Naive thymus-derived CD4-positive, alpha-beta T cell (primary cell): ENCODE results near the gene ADPRHL1. TPM values are rescaled to one million over a fixed set of nuclear protein-coding genes. Genes with fewer than 3 reads are reported as not detected.

Experiments
- ATAC-seq: fragments of 150-1000 bp; cut with Tn5 transposase; 2 replicates; pipeline ENCODE4 v1.10.0; 2021; ENCODE audit warnings: mild to moderate bottlenecking, moderate library complexity
- CTCF ChIA-PET: fragments of 350-600 bp; sonication (Branson Sonifier 250); formaldehyde crosslinking; loops from one replicate; lab custom pipeline; 2021; ENCODE audit warnings: antibody characterized with exemption; lab: Charles Lee
- POLR2A ChIA-PET: fragments of 350-600 bp; sonication (Branson Sonifier 250); formaldehyde crosslinking; loops from one replicate; lab custom pipeline; 2021; ENCODE audit warnings: antibody characterized with exemption, inconsistent platforms; lab: Charles Lee
- DNase-seq, 9 donors: peaks; one replicate each; pipeline versions ENCODE4 v3.0.0 to v3.0.0-alpha.2; 2020 to 2022; ENCODE audit warnings: mixed read lengths in 1 of 9
- H3K27ac ChIP-seq: one replicate; pipeline ENCODE4 v1.7.0; 2013; ENCODE audit warnings: mild to moderate bottlenecking, low read depth, low read length, moderate library complexity
- H3K27me3 ChIP-seq, 2 donors: one replicate each; pipeline ENCODE4 v1.7.0; 2013; ENCODE audit warnings: low read length in 2 of 2, mild to moderate bottlenecking in 2 of 2, moderate library complexity in 2 of 2; ENCODE audit not compliant: control insufficient read depth in 2 of 2, insufficient read depth in 2 of 2
- H3K36me3 ChIP-seq, 3 experiments: 1 replicate in 2 of 3; 2 replicates in 1 of 3; pipeline ENCODE4 v1.7.0; 2013; ENCODE audit warnings: low read length in 3 of 3, mild to moderate bottlenecking in 3 of 3, moderate library complexity in 1 of 3; ENCODE audit not compliant: insufficient read depth in 3 of 3, control insufficient read depth in 2 of 3
- H3K4me1 ChIP-seq, 2 donors: one replicate each; pipeline ENCODE4 v1.7.0; 2013; ENCODE audit warnings: low read length in 2 of 2, mild to moderate bottlenecking in 2 of 2, moderate library complexity in 1 of 2; ENCODE audit not compliant: control insufficient read depth in 2 of 2, insufficient read depth in 2 of 2
- H3K4me3 ChIP-seq: 2 replicates; pipeline ENCODE4 v1.7.0; 2013; ENCODE audit warnings: mild to moderate bottlenecking, low read length
- H3K9me3 ChIP-seq, 3 experiments: 1 replicate in 2 of 3; 2 replicates in 1 of 3; pipeline ENCODE4 v1.7.0; 2013; ENCODE audit warnings: low read length in 3 of 3; ENCODE audit not compliant: control insufficient read depth in 2 of 3
- H3K27ac Mint-ChIP-seq, 9 donors: one replicate each; pipeline ENCODE4 v1.8.0; 2020 to 2022; ENCODE audit warnings: mixed read lengths in 9 of 9, mild to moderate bottlenecking in 8 of 9, moderate library complexity in 5 of 9, inconsistent platforms in 2 of 9
- H3K27me3 Mint-ChIP-seq, 5 donors: one replicate each; pipeline ENCODE4 v1.8.0; 2021 to 2022; ENCODE audit warnings: mixed read lengths in 5 of 5, mild to moderate bottlenecking in 1 of 5
- H3K36me3 Mint-ChIP-seq, 5 donors: one replicate each; pipeline ENCODE4 v1.8.0; 2020 to 2022; ENCODE audit warnings: mixed read lengths in 5 of 5, mild to moderate bottlenecking in 3 of 5, inconsistent platforms in 1 of 5
- H3K4me1 Mint-ChIP-seq, 7 donors: one replicate each; pipeline ENCODE4 v1.8.0; 2020 to 2022; ENCODE audit warnings: mixed read lengths in 7 of 7, mild to moderate bottlenecking in 3 of 7, inconsistent platforms in 1 of 7
- H3K4me3 Mint-ChIP-seq, 10 donors: one replicate each; pipeline ENCODE4 v1.8.0; 2020 to 2022; ENCODE audit warnings: mild to moderate bottlenecking in 10 of 10, mixed read lengths in 10 of 10, moderate library complexity in 6 of 10, inconsistent platforms in 2 of 10
- H3K9me3 Mint-ChIP-seq, 11 donors: one replicate each; pipeline ENCODE4 v1.8.0; 2020 to 2022; ENCODE audit warnings: mixed read lengths in 11 of 11, mild to moderate bottlenecking in 4 of 11, inconsistent platforms in 1 of 11, moderate library complexity in 1 of 11
- intact Hi-C, 2 donors: fragments of 100-400 bp; cut with micrococcal nuclease; formaldehyde crosslinking; loops; one replicate each; pipeline ENCODE4 v1.15.1; 2023
- polyA plus RNA-seq, 2 donors: library from polyadenylated mRNA; unstranded; fragments of 300-500 nt; fragmentation: Illumina TruSeq; gene quantifications; one replicate each; pipeline ENCODE4 v1.2.3, GENCODE V29; 2021
- total RNA-seq, 6 experiments: library from RNA in 5 of 6; stranded (reverse) in 5 of 6; gene quantifications; 1 replicate in 5 of 6; 2 replicates in 1 of 6; pipeline ENCODE4 v1.2.3 and lab custom pipeline; 2021 to 2026

Gene ADPRHL1
- total and polyA plus RNA-seq, 7 experiments from 2014 or later = 0.12 to 2.0 (median 1.1) TPM; not detected in 1

- ATAC-seq (no peak), DNase-seq (no peak)
- H3K27ac ChIP-seq = no peak overlapping the region
- H3K27me3 ChIP-seq = no peaks in the 10 kb centered on the region
- ChIA-PET POLR2A (no interaction called here), CTCF (no interaction called here)
- H3K9me3 ChIP-seq = no peaks in the 10 kb centered on the region
- H3K4me1 ChIP-seq = peaks cover 0 to 3% of the 10 kb centered on the region in 2 donors
- Mint-ChIP-seq H3K27ac (no peak overlapping the region), H3K27me3 (no peaks in the 10 kb centered on the region), H3K4me1 (peaks cover 14 to 35% (median 28%) of the 10 kb centered on the region in 7 donors), H3K4me3 (no peak overlapping the region), H3K9me3 (no peaks in the 10 kb centered on the region), H3K36me3 (peaks cover 4 to 42% (median 10%) of the 10 kb centered on the region in 5 donors)
- no peak overlapping the region for H3K4me3 ChIP-seq
- H3K36me3 ChIP-seq = peaks cover 0 to 3% (median 0%) of the 10 kb centered on the region in 3 experiments
- intact Hi-C loops = no loop called here
Measured at GRCh38 chr13:113483081-113483480, 29.8 kb upstream of the ADPRHL1 start.

GRCh38 chr13:113479179-113479578 is 25.9 kb upstream of the ADPRHL1 start:
- ChIA-PET CTCF (interaction anchor here (0.8 kb wide), 1 partner anchor 25 kb away, joined by 3 read pairs; no protein-coding TSS in a partner anchor), POLR2A (no interaction called here)
- H3K27me3 Mint-ChIP-seq = no peaks in the 10 kb centered on the region
- Histone ChIP-seq H3K9me3 (no peaks in the 10 kb centered on the region), H3K27ac (no peak overlapping the region), H3K4me3 (no peak overlapping the region), H3K27me3 (no peaks in the 10 kb centered on the region), H3K4me1 (no peaks in the 10 kb centered on the region), H3K36me3 (peaks cover 0 to 16% (median 0%) of the 10 kb centered on the region in 3 experiments)
- H3K4me3 Mint-ChIP-seq = no peak overlapping the region
- no peaks in the 10 kb centered on the region for H3K9me3 Mint-ChIP-seq
- no peak overlapping the region for H3K27ac Mint-ChIP-seq
- intact Hi-C loops = no loop called here
- DNase-seq (no peak), ATAC-seq (no peak)
- peaks cover 2 to 10% (median 7%) of the 10 kb centered on the region in 7 donors for H3K4me1 Mint-ChIP-seq
- H3K36me3 Mint-ChIP-seq = peaks cover 10 to 77% (median 27%) of the 10 kb centered on the region in 5 donors

- peaks cover 0 to 16% (median 0%) of the 10 kb centered on the region in 3 experiments for H3K36me3 ChIP-seq
- H3K4me3 Mint-ChIP-seq = no peak overlapping the region
- no peaks in the 10 kb centered on the region for H3K27me3 ChIP-seq
- no peaks in the 10 kb centered on the region for H3K9me3 Mint-ChIP-seq
- no peak for ATAC-seq
- no peak overlapping the region for H3K27ac ChIP-seq
- peaks cover 0 to 4% (median 0%) of the 10 kb centered on the region in 7 donors for H3K4me1 Mint-ChIP-seq
- no peak overlapping the region for H3K4me3 ChIP-seq
- DNase-seq = no peak
- ChIA-PET CTCF (no interaction called here), POLR2A (interaction anchor here (1.3 kb wide), 1 partner anchor 11 kb away, joined by 3 read pairs; no protein-coding TSS in a partner anchor)
- intact Hi-C loops = no loop called here
- no peaks in the 10 kb centered on the region for H3K4me1 ChIP-seq
- H3K9me3 ChIP-seq = no peaks in the 10 kb centered on the region
- no peak overlapping the region for H3K27ac Mint-ChIP-seq
- H3K36me3 Mint-ChIP-seq = peaks cover 8 to 78% (median 30%) of the 10 kb centered on the region in 5 donors
- no peaks in the 10 kb centered on the region for H3K27me3 Mint-ChIP-seq
Measured at GRCh38 chr13:113477724-113478123, 24.4 kb upstream of the ADPRHL1 start.

- no peak overlapping the region for H3K27ac ChIP-seq
- H3K4me1 ChIP-seq = no peaks in the 10 kb centered on the region
- ATAC-seq (no peak), DNase-seq (no peak)
- H3K4me3 ChIP-seq = no peak overlapping the region
- H3K9me3 Mint-ChIP-seq = no peaks in the 10 kb centered on the region
- H3K4me1 Mint-ChIP-seq = peaks cover 0 to 4% (median 0%) of the 10 kb centered on the region in 7 donors
- CTCF ChIA-PET = interaction anchor here (1.0 kb wide), 1 partner anchor 11 kb away, joined by 3 read pairs; no protein-coding TSS in a partner anchor
- H3K27ac Mint-ChIP-seq = peak overlapping the region in 1 of 9 donors; percentile 51
- no peak overlapping the region for H3K4me3 Mint-ChIP-seq
- H3K36me3 Mint-ChIP-seq = peaks cover 8 to 76% (median 30%) of the 10 kb centered on the region in 5 donors
- POLR2A ChIA-PET = interaction anchor here (1.3 kb wide), 1 partner anchor 11 kb away, joined by 3 read pairs; no protein-coding TSS in a partner anchor
- H3K36me3 ChIP-seq = peaks cover 0 to 16% (median 0%) of the 10 kb centered on the region in 3 experiments
- H3K9me3 ChIP-seq = no peaks in the 10 kb centered on the region
- intact Hi-C loops = no loop called here
- H3K27me3 ChIP-seq = no peaks in the 10 kb centered on the region
- no peaks in the 10 kb centered on the region for H3K27me3 Mint-ChIP-seq
Measured at GRCh38 chr13:113476811-113477210, 23.5 kb upstream of the ADPRHL1 start.

- Mint-ChIP-seq H3K27ac (no peak overlapping the region), H3K4me3 (peak overlapping the region in 1 of 10 donors; percentile 26), H3K4me1 (peaks cover 0 to 11% (median 0%) of the 10 kb centered on the region in 7 donors), H3K36me3 (peaks cover 10 to 84% (median 38%) of the 10 kb centered on the region in 5 donors), H3K9me3 (no peaks in the 10 kb centered on the region), H3K27me3 (no peaks in the 10 kb centered on the region)
- Histone ChIP-seq H3K4me3 (no peak overlapping the region), H3K27ac (no peak overlapping the region), H3K4me1 (no peaks in the 10 kb centered on the region), H3K36me3 (peaks cover 0 to 20% (median 0%) of the 10 kb centered on the region in 3 experiments), H3K27me3 (no peaks in the 10 kb centered on the region), H3K9me3 (no peaks in the 10 kb centered on the region)
- DNase-seq (no peak), ATAC-seq (no peak)
- POLR2A ChIA-PET = no interaction called here
- intact Hi-C loops = no loop called here
- CTCF ChIA-PET = no interaction called here
Measured at GRCh38 chr13:113475911-113476310, 22.6 kb upstream of the ADPRHL1 start.

GRCh38 chr13:113475280-113475679 is 22.0 kb upstream of the ADPRHL1 start:
- H3K4me3 Mint-ChIP-seq = no peak overlapping the region
- intact Hi-C loops = no loop called here
- no peaks in the 10 kb centered on the region for H3K9me3 Mint-ChIP-seq
- Histone ChIP-seq H3K9me3 (no peaks in the 10 kb centered on the region), H3K36me3 (peaks cover 0 to 17% (median 0%) of the 10 kb centered on the region in 3 experiments), H3K27me3 (no peaks in the 10 kb centered on the region), H3K27ac (no peak overlapping the region), H3K4me3 (no peak overlapping the region), H3K4me1 (no peaks in the 10 kb centered on the region)
- H3K27ac Mint-ChIP-seq = no peak overlapping the region
- peaks cover 0 to 7% (median 0%) of the 10 kb centered on the region in 7 donors for H3K4me1 Mint-ChIP-seq
- H3K36me3 Mint-ChIP-seq = peaks cover 10 to 87% (median 38%) of the 10 kb centered on the region in 5 donors
- ATAC-seq (no peak), DNase-seq (no peak)
- H3K27me3 Mint-ChIP-seq = no peaks in the 10 kb centered on the region
- POLR2A ChIA-PET = no interaction called here
- CTCF ChIA-PET = no interaction called here

GRCh38 chr13:113474179-113474578 is 20.9 kb upstream of the ADPRHL1 start:
- ATAC-seq (peak; percentile 44), DNase-seq (no peak)
- no peaks in the 10 kb centered on the region for H3K27me3 Mint-ChIP-seq
- Histone ChIP-seq H3K4me3 (no peak overlapping the region), H3K36me3 (peaks cover 0 to 17% (median 0%) of the 10 kb centered on the region in 3 experiments), H3K4me1 (no peaks in the 10 kb centered on the region), H3K27ac (no peak overlapping the region), H3K9me3 (no peaks in the 10 kb centered on the region), H3K27me3 (no peaks in the 10 kb centered on the region)
- H3K4me3 Mint-ChIP-seq = no peak overlapping the region
- no peaks in the 10 kb centered on the region for H3K9me3 Mint-ChIP-seq
- ChIA-PET POLR2A (no interaction called here), CTCF (no interaction called here)
- peaks cover 0 to 7% (median 0%) of the 10 kb centered on the region in 7 donors for H3K4me1 Mint-ChIP-seq
- peaks cover 9 to 83% (median 38%) of the 10 kb centered on the region in 5 donors for H3K36me3 Mint-ChIP-seq
- intact Hi-C loops = no loop called here
- no peak overlapping the region for H3K27ac Mint-ChIP-seq
